Adrenal gland (tissue), 5 donors: Measurements from ENCODE around the gene LBHD1.
"Not testable (repeated sequence)": the region's sequence is repeated elsewhere in the genome, so short reads cannot be mapped to it uniquely, and the experiment has no call there.

Experiments
- POLR2A ChIP-seq, 2 donors: fragments of 450-650 bp; IDR thresholded peaks; one replicate each; pipeline ENCODE4 v1.6.1; 2017; ENCODE audit warnings: antibody characterized with exemption in 2 of 2, mild to moderate bottlenecking in 2 of 2, moderate library complexity in 1 of 2
- TF ChIP-seq, protein P1 (sequence below), 6 experiments: fragments of 450-650 bp in 4 of 6; fragments of 200-600 bp in 2 of 6; sonication (generic) in 1 of 6; IDR thresholded peaks; 1 replicate in 5 of 6; 2 replicates in 1 of 6; pipeline versions ENCODE4 v1.5.1 to v1.8.0; 2016 to 2021; ENCODE audit warnings: antibody characterized with exemption in 6 of 6, mild to moderate bottlenecking in 2 of 6, moderate library complexity in 1 of 6
- donor health status: DM: no; HTN: no; CAD: no.

DNA sequence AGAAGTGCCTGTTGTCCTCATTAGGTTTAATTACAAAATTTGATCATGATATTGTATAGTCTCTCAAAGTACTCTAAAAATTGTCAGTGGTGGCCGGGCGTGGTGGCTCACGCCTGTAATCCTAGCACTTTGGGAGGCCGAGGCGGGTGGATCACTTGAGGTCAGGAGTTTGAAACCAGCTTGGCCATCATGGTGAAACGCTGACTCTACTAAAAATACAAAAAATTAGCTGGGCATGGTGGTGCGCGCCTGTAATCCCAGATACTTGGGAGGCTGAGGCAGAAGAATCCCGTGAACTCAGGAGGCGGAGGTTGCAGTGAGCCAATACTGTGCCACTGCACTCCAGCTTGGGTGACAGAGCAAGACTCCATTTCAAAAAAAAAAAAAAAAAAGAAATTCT lies 3.3 kb upstream of the LBHD1 start:
- TF ChIP-seq, protein P1, sequence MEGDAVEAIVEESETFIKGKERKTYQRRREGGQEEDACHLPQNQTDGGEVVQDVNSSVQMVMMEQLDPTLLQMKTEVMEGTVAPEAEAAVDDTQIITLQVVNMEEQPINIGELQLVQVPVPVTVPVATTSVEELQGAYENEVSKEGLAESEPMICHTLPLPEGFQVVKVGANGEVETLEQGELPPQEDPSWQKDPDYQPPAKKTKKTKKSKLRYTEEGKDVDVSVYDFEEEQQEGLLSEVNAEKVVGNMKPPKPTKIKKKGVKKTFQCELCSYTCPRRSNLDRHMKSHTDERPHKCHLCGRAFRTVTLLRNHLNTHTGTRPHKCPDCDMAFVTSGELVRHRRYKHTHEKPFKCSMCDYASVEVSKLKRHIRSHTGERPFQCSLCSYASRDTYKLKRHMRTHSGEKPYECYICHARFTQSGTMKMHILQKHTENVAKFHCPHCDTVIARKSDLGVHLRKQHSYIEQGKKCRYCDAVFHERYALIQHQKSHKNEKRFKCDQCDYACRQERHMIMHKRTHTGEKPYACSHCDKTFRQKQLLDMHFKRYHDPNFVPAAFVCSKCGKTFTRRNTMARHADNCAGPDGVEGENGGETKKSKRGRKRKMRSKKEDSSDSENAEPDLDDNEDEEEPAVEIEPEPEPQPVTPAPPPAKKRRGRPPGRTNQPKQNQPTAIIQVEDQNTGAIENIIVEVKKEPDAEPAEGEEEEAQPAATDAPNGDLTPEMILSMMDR (IDR thresholded peaks at IDR 0.05), result not testable (repeated sequence)
- TF ChIP-seq POLR2A (IDR thresholded peaks at IDR 0.05), result not testable (repeated sequence)
